ENCODE results near the gene BCL7B. TPM values are rescaled to one million over a fixed set of nuclear protein-coding genes. Genes with fewer than 3 reads are reported as not detected.
"Not testable (repeated sequence)": the region's sequence is repeated elsewhere in the genome, so short reads cannot be mapped to it uniquely, and the experiment has no call there.

BCL7B gene
- total and polyA plus RNA-seq, 2 donors from 2014 or later: 55.4 to 67.3 TPM

- intact Hi-C loops (cut with DNase I): no loop called here
- no peak for FAIRE-seq
- no peaks in the 10 kb centered on the region for H3K27me3 ChIP-seq (ENCODE audit: control insufficient read depth, insufficient read depth, low read length)
- TF ChIP-seq CTCF (IDR thresholded peaks at IDR 0.05; ENCODE audit: borderline replicate concordance, extremely low read depth, insufficient read depth): no peak
- H3K4me1 ChIP-seq (ENCODE audit: control insufficient read depth in 2 of 3, insufficient read depth in 2 of 3, low read depth in 1 of 3, low read length in 3 of 3): no peaks in the 10 kb centered on the region
- H3K27ac ChIP-seq (ENCODE audit: low read depth in 2 of 2, low read length in 2 of 2): no peak overlapping the region
- no peak overlapping the region for H3K4me3 ChIP-seq (ENCODE audit: low read length in 3 of 3)
- no peaks in the 10 kb centered on the region for H3K9me3 ChIP-seq (ENCODE audit: control insufficient read depth in 2 of 3, insufficient read depth in 1 of 3, low read length in 3 of 3)
- no peak for DNase-seq
- H3K9ac ChIP-seq (ENCODE audit: low read length in 3 of 3): no peak overlapping the region
- peaks cover 9 to 22% (median 18%) of the 10 kb centered on the region in 3 donors for H3K36me3 ChIP-seq (ENCODE audit: control insufficient read depth in 2 of 3, insufficient read depth in 3 of 3, low read length in 3 of 3)
Observed at GRCh38 chr7:73567846-73568685, 10.6 kb upstream of the BCL7B start.

- no peaks in the 10 kb centered on the region for H3K27me3 ChIP-seq (ENCODE audit: control insufficient read depth, insufficient read depth, low read length)
- H3K4me3 ChIP-seq (ENCODE audit: low read length in 3 of 3): no peak overlapping the region
- H3K9me3 ChIP-seq (ENCODE audit: control insufficient read depth in 2 of 3, insufficient read depth in 1 of 3, low read length in 3 of 3): no peaks in the 10 kb centered on the region
- intact Hi-C loops (cut with DNase I): no loop called here
- H3K4me1 ChIP-seq (ENCODE audit: control insufficient read depth in 2 of 3, insufficient read depth in 2 of 3, low read depth in 1 of 3, low read length in 3 of 3): no peaks in the 10 kb centered on the region
- peaks cover 7 to 14% (median 12%) of the 10 kb centered on the region in 3 donors for H3K36me3 ChIP-seq (ENCODE audit: control insufficient read depth in 2 of 3, insufficient read depth in 3 of 3, low read length in 3 of 3)
- no peak for FAIRE-seq
- no peak overlapping the region for H3K27ac ChIP-seq (ENCODE audit: low read depth in 2 of 2, low read length in 2 of 2)
- DNase-seq: no peak
- no peak for TF ChIP-seq CTCF (IDR thresholded peaks at IDR 0.05; ENCODE audit: borderline replicate concordance, extremely low read depth, insufficient read depth)
- no peak overlapping the region for H3K9ac ChIP-seq (ENCODE audit: low read length in 3 of 3)
Observed at GRCh38 chr7:73567140-73567539, 9.7 kb upstream of the BCL7B start.

- DNase-seq; H3K27ac ChIP-seq (ENCODE audit: low read depth in 2 of 2, low read length in 2 of 2); H3K9ac ChIP-seq (ENCODE audit: low read length in 3 of 3); H3K27me3 ChIP-seq (ENCODE audit: control insufficient read depth, insufficient read depth, low read length); intact Hi-C loops (cut with DNase I); H3K4me1 ChIP-seq (ENCODE audit: control insufficient read depth in 2 of 3, insufficient read depth in 2 of 3, low read depth in 1 of 3, low read length in 3 of 3); H3K9me3 ChIP-seq (ENCODE audit: control insufficient read depth in 2 of 3, insufficient read depth in 1 of 3, low read length in 3 of 3); FAIRE-seq: not testable (repeated sequence)
- Histone ChIP-seq H3K36me3 (ENCODE audit: control insufficient read depth in 2 of 3, insufficient read depth in 3 of 3, low read length in 3 of 3) (peaks cover 7 to 12% (median 9%) of the 10 kb centered on the region in 3 donors), H3K4me3 (ENCODE audit: low read length in 3 of 3) (peak overlapping the region in 1 of 3 donors; percentile 54)
Observed at GRCh38 chr7:73566431-73566830, 8.9 kb upstream of the BCL7B start.

GRCh38 chr7:73565675-73566340, 8.3 kb upstream of the BCL7B start:
- H3K4me1 ChIP-seq (ENCODE audit: control insufficient read depth in 2 of 3, insufficient read depth in 2 of 3, low read depth in 1 of 3, low read length in 3 of 3): no peaks in the 10 kb centered on the region
- intact Hi-C loops (cut with DNase I): no loop called here
- no peak for DNase-seq
- peak overlapping the region in 2 of 3 donors; percentile 29 to 54 for H3K4me3 ChIP-seq (ENCODE audit: low read length in 3 of 3)
- H3K36me3 ChIP-seq (ENCODE audit: control insufficient read depth in 2 of 3, insufficient read depth in 3 of 3, low read length in 3 of 3): peaks cover 3 to 9% (median 9%) of the 10 kb centered on the region in 3 donors
- no peaks in the 10 kb centered on the region for H3K9me3 ChIP-seq (ENCODE audit: control insufficient read depth in 2 of 3, insufficient read depth in 1 of 3, low read length in 3 of 3)
- no peak overlapping the region for H3K27ac ChIP-seq (ENCODE audit: low read depth in 2 of 2, low read length in 2 of 2)
- H3K9ac ChIP-seq (ENCODE audit: low read length in 3 of 3): no peak overlapping the region
- no peaks in the 10 kb centered on the region for H3K27me3 ChIP-seq (ENCODE audit: control insufficient read depth, insufficient read depth, low read length)
- no peak for TF ChIP-seq CTCF (IDR thresholded peaks at IDR 0.05; ENCODE audit: borderline replicate concordance, extremely low read depth, insufficient read depth)
- no peak for FAIRE-seq
